SK-N-SH (cell line): Measurements from ENCODE around the gene HMGXB3. TPM values are rescaled to one million over a fixed set of nuclear protein-coding genes. Genes with fewer than 3 reads are reported as not detected.

Experiments
- CTCF ChIA-PET: fragments of 300-600, 350-600 bp; formaldehyde crosslinking; extraction: SDS; loops from one replicate; lab custom pipeline; 2021; lab: Yijun Ruan, JAX
- POLR2A ChIA-PET: fragments of 350-600 bp; sonication (Branson Sonifier 250); formaldehyde crosslinking; extraction: SDS; loops from one replicate; lab custom pipeline; 2020; ENCODE audit warnings: antibody characterized with exemption, inconsistent platforms; lab: Yijun Ruan, JAX
- DNase-seq: peaks from one replicate; pipeline ENCODE4 v3.0.0; 2012
- H2AFZ ChIP-seq: fragments of 200-600 bp; sonication (generic); 2 replicates; pipeline ENCODE4 v1.8.1; 2016; ENCODE audit warnings: antibody characterized with exemption, mild to moderate bottlenecking, low read depth
- H3F3A ChIP-seq: fragments of 200-600 bp; sonication (generic); replicated peaks from 2 replicates; pipeline ENCODE3; 2016; ENCODE audit warnings: antibody characterized with exemption, mild to moderate bottlenecking; ENCODE audit not compliant: insufficient read depth
- H3K27ac ChIP-seq, 2 experiments: fragments of 200-500 bp in 1 of 2; fragments of 200-600 bp in 1 of 2; sonication (Bioruptor generic) in 1 of 2; sonication (generic), shearing (Covaris generic) in 1 of 2; 2 replicates each; pipeline versions ENCODE4 v1.5.1 to v1.6.1; 2014 to 2016; ENCODE audit warnings: low read depth in 2 of 2, inconsistent platforms in 1 of 2, low read length in 1 of 2, mild to moderate bottlenecking in 1 of 2, mixed read lengths in 1 of 2
- H3K27me3 ChIP-seq: fragments of 200-600 bp; sonication (generic), shearing (Covaris generic); 2 replicates; pipeline ENCODE4 v1.6.1; 2016; ENCODE audit warnings: mixed run types; ENCODE audit not compliant: insufficient read depth
- H3K36me3 ChIP-seq, 2 experiments: fragments of 200-500 bp in 1 of 2; fragments of 200-600 bp in 1 of 2; sonication (Bioruptor generic) in 1 of 2; sonication (generic) in 1 of 2; replicated peaks in 1 of 2; 2 replicates each; pipeline versions ENCODE3 to v1.5.1; 2014 to 2016; ENCODE audit warnings: low read length in 1 of 2, mild to moderate bottlenecking in 1 of 2; ENCODE audit not compliant: insufficient read depth in 2 of 2, control insufficient read depth in 1 of 2
- H3K4me1 ChIP-seq, 2 experiments: fragments of 200-500 bp in 1 of 2; fragments of 200-600 bp in 1 of 2; sonication (Bioruptor generic) in 1 of 2; sonication (generic), shearing (Covaris generic) in 1 of 2; 2 replicates each; pipeline versions ENCODE4 v1.5.1 to v1.6.1; 2014 to 2016; ENCODE audit warnings: low read depth in 1 of 2, low read length in 1 of 2, mixed run types in 1 of 2; ENCODE audit not compliant: insufficient read depth in 2 of 2, control insufficient read depth in 1 of 2
- H3K4me2 ChIP-seq: fragments of 200-600 bp; sonication (generic), shearing (Covaris generic); 2 replicates; pipeline ENCODE4 v1.6.1; 2017; ENCODE audit warnings: mixed run types
- H3K4me3 ChIP-seq, 2 experiments: fragments of 200-500 bp in 1 of 2; fragments of 200-600 bp in 1 of 2; sonication (Bioruptor generic) in 1 of 2; sonication (generic), shearing (Covaris generic) in 1 of 2; 2 replicates each; pipeline versions ENCODE4 v1.5.1 to v1.8.1; 2014 to 2016; ENCODE audit warnings: low read depth in 2 of 2, inconsistent platforms in 1 of 2, low read length in 1 of 2, mild to moderate bottlenecking in 1 of 2, mixed read lengths in 1 of 2, moderate library complexity in 1 of 2
- H3K79me2 ChIP-seq: fragments of 200-600 bp; sonication (generic); 2 replicates; pipeline ENCODE4 v1.8.1; 2017; ENCODE audit warnings: mild to moderate bottlenecking; ENCODE audit not compliant: insufficient read depth
- H3K9ac ChIP-seq: fragments of 200-600 bp; sonication (generic); 2 replicates; pipeline ENCODE4 v1.6.1; 2017; ENCODE audit warnings: mixed run types
- H3K9me2 ChIP-seq: fragments of 200-600 bp; sonication (generic); 2 replicates; pipeline ENCODE4 v1.6.1; 2017; ENCODE audit warnings: mixed run types
- H3K9me3 ChIP-seq: fragments of 200-600 bp; sonication (generic); 2 replicates; pipeline ENCODE4 v1.6.1; 2017; ENCODE audit warnings: mixed run types, mild to moderate bottlenecking, moderate library complexity
- H4K20me1 ChIP-seq: fragments of 200-600 bp; sonication (generic); 2 replicates; pipeline ENCODE4 v1.6.1; 2017; ENCODE audit warnings: mild to moderate bottlenecking, mixed run types; ENCODE audit not compliant: insufficient read depth
- ELF1 ChIP-seq: IDR thresholded peaks from 2 replicates; pipeline ENCODE4 v1.4.0; 2012
- EP300 ChIP-seq, 2 experiments: IDR thresholded peaks; 2 replicates each; pipeline versions ENCODE4 v1.4.0 to v1.6.1; 2012; ENCODE audit warnings: borderline replicate concordance in 1 of 2, low read depth in 1 of 2, low read length in 1 of 2
- FOSL2 ChIP-seq: IDR thresholded peaks from 2 replicates; pipeline ENCODE4 v1.4.0; 2012; ENCODE audit warnings: low read depth, mild to moderate bottlenecking, moderate library complexity, borderline replicate concordance
- JUND ChIP-seq: IDR thresholded peaks from 2 replicates; pipeline ENCODE4 v1.4.0; 2012
- MXI1 ChIP-seq: IDR thresholded peaks from 2 replicates; pipeline ENCODE4 v1.6.1; 2012; ENCODE audit warnings: mild to moderate bottlenecking, low read depth, low read length, improper control_type of control experiment
- NFIC ChIP-seq: IDR thresholded peaks from 2 replicates; pipeline ENCODE4 v1.4.0; 2012; ENCODE audit warnings: borderline replicate concordance
- RAD21 ChIP-seq: IDR thresholded peaks from 2 replicates; pipeline ENCODE4 v1.6.1; 2012; ENCODE audit warnings: mild to moderate bottlenecking, low read length
- REST ChIP-seq: IDR thresholded peaks from 2 replicates; pipeline ENCODE4 v1.6.1; 2012; ENCODE audit warnings: mild to moderate bottlenecking, low read depth, low read length, moderate library complexity
- SIN3A ChIP-seq: IDR thresholded peaks from 2 replicates; pipeline ENCODE4 v1.6.1; 2012; ENCODE audit warnings: low read depth, mild to moderate bottlenecking, low read length, moderate library complexity, borderline replicate concordance
- TCF12 ChIP-seq: IDR thresholded peaks from 2 replicates; pipeline ENCODE4 v1.4.0; 2012
- USF1 ChIP-seq: IDR thresholded peaks from 2 replicates; pipeline ENCODE4 v1.4.0; 2012; ENCODE audit warnings: low read depth, borderline replicate concordance
- USF2 ChIP-seq: fragments of 150-350 bp; IDR thresholded peaks from 2 replicates; pipeline ENCODE4 v1.6.1; 2017; ENCODE audit warnings: antibody characterized with exemption, low read length, low read depth, borderline replicate concordance
- WGBS: methylation state at CpG from one replicate; pipeline ENCODE4 v1.1.6; 2017; ENCODE audit warnings: low lambda C conversion rate; 5-methylcytosine and 5-hydroxymethylcytosine counted together
- polyA plus RNA-seq, 3 experiments: library from polyadenylated mRNA; depleted of rRNA; stranded (reverse); fragments of >200 nt; gene quantifications; 2 replicates each; pipeline ENCODE4 v1.2.3, GENCODE V29; 2012
- TF ChIP-seq, protein P1 (sequence below): IDR thresholded peaks from 2 replicates; pipeline ENCODE4 v1.4.0; 2012; ENCODE audit warnings: low read depth
- TF ChIP-seq, protein P2 (sequence below): fragments of 150-350 bp; IDR thresholded peaks from 2 replicates; pipeline ENCODE4 v1.6.1; 2016; ENCODE audit warnings: mild to moderate bottlenecking, low read depth, low read length
- TF ChIP-seq, protein P3 (sequence below): IDR thresholded peaks from 2 replicates; pipeline ENCODE4; 2012

Gene HMGXB3
- polyA plus RNA-seq, 1 of the 3 experiments (the other 2 are of a cell fraction): 28.8 TPM

DNA sequence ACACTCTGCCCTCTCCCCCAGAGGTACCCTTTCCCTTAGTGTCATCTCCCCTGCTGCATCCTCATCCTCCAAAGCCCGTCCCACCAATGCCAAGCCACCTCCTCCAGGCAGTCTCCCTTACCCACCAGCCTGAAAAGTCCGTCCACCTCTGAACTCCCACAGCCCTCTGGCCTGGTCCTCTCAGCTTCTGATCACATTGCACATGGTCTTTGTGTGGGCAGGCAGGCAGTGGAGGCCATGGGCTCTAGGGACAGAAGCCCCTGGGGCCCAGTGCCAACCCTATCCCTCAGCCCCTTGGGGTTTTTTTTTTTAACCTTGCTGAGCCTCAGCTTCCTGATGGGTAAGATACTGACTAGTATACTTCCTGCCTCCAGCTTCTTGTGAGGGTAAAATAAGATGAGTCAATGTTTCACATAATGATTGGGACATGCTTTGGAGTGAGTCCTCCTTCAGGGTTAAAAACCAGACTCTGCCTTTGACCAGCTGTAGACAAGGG is 66.4 kb downstream of the HMGXB3 start:
- Histone ChIP-seq H3K4me1 (peaks cover 14 to 48% of the 10 kb centered on the region in 2 experiments; a peak in 3 of 4 replicates), H4K20me1 (no peaks in the 10 kb centered on the region)
- POLR2A ChIA-PET: no interaction called here

GRCh38 chr5:150067405-150067960 is 66.9 kb downstream of the HMGXB3 start:
- TF ChIP-seq TCF12 (no peak), RAD21 (no peak), REST (no peak), MXI1 (no peak), EP300 (IDR thresholded peaks at IDR 0.05; ENCODE audit: borderline replicate concordance in 1 of 2, low read depth in 1 of 2, low read length in 1 of 2) (no peak), SIN3A (no peak), ELF1 (no peak), USF1 (no peak), FOSL2 (no peak)
- TF ChIP-seq, protein P1, sequence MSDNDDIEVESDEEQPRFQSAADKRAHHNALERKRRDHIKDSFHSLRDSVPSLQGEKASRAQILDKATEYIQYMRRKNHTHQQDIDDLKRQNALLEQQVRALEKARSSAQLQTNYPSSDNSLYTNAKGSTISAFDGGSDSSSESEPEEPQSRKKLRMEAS: no peak
- TF ChIP-seq, protein P2, sequence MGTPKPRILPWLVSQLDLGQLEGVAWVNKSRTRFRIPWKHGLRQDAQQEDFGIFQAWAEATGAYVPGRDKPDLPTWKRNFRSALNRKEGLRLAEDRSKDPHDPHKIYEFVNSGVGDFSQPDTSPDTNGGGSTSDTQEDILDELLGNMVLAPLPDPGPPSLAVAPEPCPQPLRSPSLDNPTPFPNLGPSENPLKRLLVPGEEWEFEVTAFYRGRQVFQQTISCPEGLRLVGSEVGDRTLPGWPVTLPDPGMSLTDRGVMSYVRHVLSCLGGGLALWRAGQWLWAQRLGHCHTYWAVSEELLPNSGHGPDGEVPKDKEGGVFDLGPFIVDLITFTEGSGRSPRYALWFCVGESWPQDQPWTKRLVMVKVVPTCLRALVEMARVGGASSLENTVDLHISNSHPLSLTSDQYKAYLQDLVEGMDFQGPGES: no peak
- TF ChIP-seq, protein P3, sequence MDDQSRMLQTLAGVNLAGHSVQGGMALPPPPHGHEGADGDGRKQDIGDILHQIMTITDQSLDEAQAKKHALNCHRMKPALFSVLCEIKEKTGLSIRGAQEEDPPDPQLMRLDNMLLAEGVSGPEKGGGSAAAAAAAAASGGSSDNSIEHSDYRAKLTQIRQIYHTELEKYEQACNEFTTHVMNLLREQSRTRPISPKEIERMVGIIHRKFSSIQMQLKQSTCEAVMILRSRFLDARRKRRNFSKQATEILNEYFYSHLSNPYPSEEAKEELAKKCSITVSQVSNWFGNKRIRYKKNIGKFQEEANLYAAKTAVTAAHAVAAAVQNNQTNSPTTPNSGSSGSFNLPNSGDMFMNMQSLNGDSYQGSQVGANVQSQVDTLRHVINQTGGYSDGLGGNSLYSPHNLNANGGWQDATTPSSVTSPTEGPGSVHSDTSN: no peak
- Histone ChIP-seq H3K27me3 (no peaks in the 10 kb centered on the region), H3K36me3 (no peaks in the 10 kb centered on the region), H3K4me3 (no peak overlapping the region), H3F3A (peaks cover 6% of the 10 kb centered on the region), H3K27ac (peak overlapping the region in 1 of 2 experiments; percentile 53; a peak in 1 of 4 replicates), H3K4me2 (peak overlapping the region; percentile 65; the same call in 1 of the 2 replicates), H3K9ac (no peak overlapping the region), H3K9me2 (no peaks in the 10 kb centered on the region), H3K79me2 (no peaks in the 10 kb centered on the region), H3K9me3 (no peaks in the 10 kb centered on the region), H3K4me1 (peaks cover 14 to 48% of the 10 kb centered on the region in 2 experiments; a peak in 3 of 4 replicates), H2AFZ (no peak overlapping the region), H4K20me1 (no peaks in the 10 kb centered on the region)
- ChIA-PET CTCF (no interaction called here), POLR2A (no interaction called here)
- DNase-seq: no peak
- 93% methylated on average over 6 of the region's 6 CpGs for WGBS

More for the DNA sequence above, 66.4 kb downstream of the HMGXB3 start:
- Histone ChIP-seq H3K9me3 (no peaks in the 10 kb centered on the region), H3K4me3 (no peak overlapping the region), H3K36me3 (no peaks in the 10 kb centered on the region), H3K4me2 (peak overlapping the region; percentile 65; the same call in 1 of the 2 replicates), H3K9me2 (no peaks in the 10 kb centered on the region), H3K27me3 (no peaks in the 10 kb centered on the region), H2AFZ (no peak overlapping the region), H3F3A (peaks cover 6% of the 10 kb centered on the region), H3K27ac (peak overlapping the region in 1 of 2 experiments; percentile 53; a peak in 2 of 4 replicates), H3K79me2 (no peaks in the 10 kb centered on the region), H3K9ac (no peak overlapping the region; the same call in 1 of the 2 replicates)
- WGBS: 90% methylated on average over 2 of the region's 2 CpGs
- no peak for DNase-seq
- CTCF ChIA-PET: no interaction called here
- peak; percentile 37; the same call in 1 of the 2 replicates for TF ChIP-seq NFIC
- TF ChIP-seq FOSL2: peak; percentile 41; the same call in 1 of the 2 replicates
- TF ChIP-seq USF2: no peak
- no peak for TF ChIP-seq MXI1
- peak; percentile 58; the same call in 1 of the 2 replicates for TF ChIP-seq TCF12
- no peak for TF ChIP-seq JUND
